Activated gamma-delta T cell (primary cell): Measurements from ENCODE around the gene ATP6V1G1.
"Not testable (repeated sequence)": the region's sequence is repeated elsewhere in the genome, so short reads cannot be mapped to it uniquely, and the experiment has no call there.

ENCODE experiments used
- DNase-seq: peaks from one replicate; lab custom pipeline; 2025; lab: John Stamatoyannopoulos, UW

ATP6V1G1 gene

GRCh38 chr9:114578134-114578533 lies 9.4 kb upstream of the ATP6V1G1 start:
- not testable (repeated sequence) for DNase-seq

DNA sequence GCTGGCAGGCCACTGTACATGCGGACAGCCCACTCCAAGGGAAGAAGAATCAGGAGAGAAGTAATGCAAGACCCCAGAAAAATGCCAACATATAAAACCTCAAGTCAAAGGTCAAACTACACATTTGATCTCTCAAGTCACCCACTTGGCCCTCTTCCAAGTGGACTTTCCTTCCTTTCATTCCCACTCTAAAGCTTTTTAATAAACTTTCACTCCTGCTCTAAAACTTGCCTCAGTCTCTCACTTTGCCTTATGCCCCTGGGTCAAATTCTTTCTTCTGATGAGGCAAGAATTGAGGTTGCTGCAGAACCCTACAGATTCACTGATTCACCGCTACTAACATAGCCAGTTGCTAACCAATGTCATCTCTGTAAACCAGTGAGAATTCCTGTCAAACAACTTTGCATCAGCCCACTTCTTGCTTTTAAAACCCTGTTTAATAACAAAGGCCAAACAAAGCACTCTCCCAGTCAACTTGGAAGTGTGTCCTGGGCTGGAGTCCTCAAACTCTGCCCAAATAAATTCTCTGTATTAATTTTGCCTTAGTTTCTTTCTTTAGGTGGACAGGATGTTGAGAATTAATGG lies 6.9 kb upstream of the ATP6V1G1 start:
- no peak for DNase-seq

- DNase-seq: no peak
Measured at GRCh38 chr9:114583371-114584155, 4.0 kb upstream of the ATP6V1G1 start.

- no peak for DNase-seq
Measured at GRCh38 chr9:114588210-114588609, 641 bp downstream of the ATP6V1G1 start.

DNA sequence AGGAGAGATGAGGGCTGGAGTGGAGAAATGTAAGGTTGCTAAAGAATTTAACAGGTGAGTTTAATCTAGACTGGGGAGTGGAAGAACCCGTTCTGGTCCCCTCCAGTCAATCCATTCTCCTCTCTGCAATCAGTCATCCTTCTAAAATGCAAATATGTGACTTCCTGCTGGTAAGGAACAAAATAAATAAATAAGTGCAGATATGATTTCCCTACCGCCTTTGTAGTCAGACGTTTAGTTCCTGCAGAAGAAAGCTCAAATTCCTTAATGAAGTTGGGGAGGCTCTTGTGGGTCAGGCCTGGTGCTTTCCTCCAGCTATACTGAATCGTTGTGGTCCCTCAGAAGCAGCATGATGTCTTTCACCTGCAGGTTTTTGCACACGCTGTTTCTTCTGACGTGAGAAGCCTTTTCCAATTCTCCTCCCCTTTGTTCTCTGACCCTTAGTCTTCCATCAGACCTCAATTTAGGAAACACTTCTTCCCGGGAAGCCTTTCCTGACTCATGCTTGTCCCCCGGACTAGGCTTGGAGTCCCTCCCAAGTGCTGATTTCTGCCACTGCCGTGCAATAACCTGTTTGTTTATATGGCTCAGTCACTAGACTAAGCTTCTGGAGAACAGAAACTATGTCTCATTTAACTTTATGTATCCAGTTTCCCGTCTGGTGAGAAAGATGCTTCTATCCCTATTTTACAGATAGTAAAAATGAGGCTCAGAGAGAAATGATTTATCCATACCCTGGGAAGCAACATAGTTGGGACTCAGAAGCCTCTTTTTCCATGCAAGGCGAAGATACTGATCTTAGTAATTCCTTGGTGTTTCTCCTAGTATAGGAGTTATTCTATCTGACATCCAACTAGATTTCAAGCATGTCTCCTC lies 1.3 kb downstream of the ATP6V1G1 start:
- no peak for DNase-seq

GRCh38 chr9:114590328-114590727 lies 2.8 kb downstream of the ATP6V1G1 start:
- DNase-seq: no peak

DNA sequence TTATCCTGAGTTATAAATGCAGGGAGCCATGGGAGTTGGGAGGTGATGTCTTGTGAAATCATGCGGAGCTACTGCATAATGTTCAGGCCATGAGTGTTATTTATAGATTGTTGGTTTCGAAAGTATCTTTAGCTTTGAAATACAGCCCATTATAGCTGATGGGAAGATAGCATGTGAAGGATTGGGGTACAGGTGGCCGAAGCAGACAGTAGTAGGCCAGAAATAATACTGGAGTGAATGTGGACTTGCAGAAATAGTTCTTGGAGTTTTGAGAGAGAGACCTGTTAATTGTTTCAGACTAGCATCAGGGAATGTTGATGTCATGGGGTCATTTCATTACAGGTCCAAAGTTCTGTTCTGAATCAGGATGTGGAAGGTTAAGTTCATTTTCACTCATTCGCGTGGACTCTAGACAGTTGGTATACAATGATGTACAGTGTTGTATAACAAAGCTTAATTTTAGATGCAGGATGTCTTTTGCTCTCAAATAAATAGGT lies 3.8 kb downstream of the ATP6V1G1 start:
- no peak for DNase-seq

DNA sequence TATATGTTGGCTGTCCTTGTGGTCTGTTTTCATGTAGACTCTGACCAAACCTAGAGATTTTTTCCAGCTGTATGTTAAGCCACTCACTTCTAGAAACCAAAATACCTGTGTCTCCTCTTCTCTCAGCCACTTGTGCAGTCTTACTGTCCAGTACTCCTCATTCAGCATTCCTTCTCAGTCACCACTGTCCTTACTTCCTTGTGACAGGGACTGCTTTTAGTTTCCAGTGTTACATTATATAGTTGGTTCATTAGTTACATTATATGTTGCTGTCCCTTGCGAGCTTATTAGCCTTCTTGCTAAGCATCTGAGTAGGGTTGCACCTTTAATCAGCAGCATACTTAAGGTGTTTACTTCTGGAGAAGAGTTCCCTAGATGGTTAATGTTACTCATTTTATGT lies 4.3 kb downstream of the ATP6V1G1 start:
- no peak for DNase-seq

DNA sequence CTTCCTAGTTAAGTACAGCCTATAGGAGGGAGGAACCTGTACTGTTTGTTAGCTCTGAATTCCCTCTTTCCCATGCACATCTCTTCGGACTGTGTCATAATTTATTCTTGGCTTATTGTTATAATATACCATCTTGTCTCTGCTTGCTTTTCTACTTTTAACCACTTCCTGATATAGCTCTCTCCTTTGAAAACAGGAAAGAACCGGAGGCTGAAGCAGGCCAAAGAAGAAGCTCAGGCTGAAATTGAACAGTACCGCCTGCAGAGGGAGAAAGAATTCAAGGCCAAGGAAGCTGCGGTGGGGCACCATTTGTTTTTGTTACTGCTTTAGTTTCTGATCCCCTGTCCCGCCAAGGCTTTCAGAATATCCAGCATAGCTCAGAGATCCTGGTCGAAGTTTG lies 4.8 kb downstream of the ATP6V1G1 start:
- no peak for DNase-seq

- DNase-seq: no peak
Measured at GRCh38 chr9:114594136-114594535, 6.6 kb downstream of the ATP6V1G1 start.

DNA sequence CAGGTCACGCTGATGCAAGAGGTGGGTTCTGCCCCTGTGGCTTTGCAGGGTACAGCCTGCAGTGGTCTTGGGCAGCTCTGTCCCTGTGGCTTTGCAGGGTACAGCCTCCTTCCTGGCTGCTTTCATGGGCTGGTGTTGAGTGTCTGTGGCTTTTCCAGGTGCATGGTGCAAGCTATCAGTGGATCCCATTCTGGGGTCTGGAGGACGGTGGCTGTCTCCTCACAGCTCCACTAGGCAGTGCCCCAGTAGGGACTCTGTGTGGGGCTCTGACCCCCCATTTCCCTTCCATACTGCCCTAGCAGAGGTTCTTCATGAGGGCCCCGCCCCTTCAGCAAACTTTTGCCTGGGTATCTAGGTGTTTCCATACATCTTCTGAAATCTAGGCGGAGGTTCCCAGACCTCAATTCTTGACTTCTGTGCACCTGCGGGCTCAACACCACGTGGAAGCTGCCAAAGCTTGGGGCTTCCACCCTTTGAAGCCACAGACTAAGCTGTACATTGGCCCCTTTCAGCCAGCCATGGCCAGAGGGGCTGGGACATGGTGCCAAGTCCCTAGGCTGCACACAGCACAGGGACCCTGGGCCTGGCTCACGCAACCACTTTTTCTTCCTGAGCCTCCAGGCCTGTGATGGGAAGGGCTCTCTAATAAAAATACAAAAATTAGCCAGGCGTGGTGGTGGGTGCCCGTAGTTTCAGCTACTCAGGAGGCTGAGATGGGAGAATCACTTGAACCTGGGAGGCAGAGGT lies 13.1 kb downstream of the ATP6V1G1 start:
- DNase-seq: not testable (repeated sequence)

DNA sequence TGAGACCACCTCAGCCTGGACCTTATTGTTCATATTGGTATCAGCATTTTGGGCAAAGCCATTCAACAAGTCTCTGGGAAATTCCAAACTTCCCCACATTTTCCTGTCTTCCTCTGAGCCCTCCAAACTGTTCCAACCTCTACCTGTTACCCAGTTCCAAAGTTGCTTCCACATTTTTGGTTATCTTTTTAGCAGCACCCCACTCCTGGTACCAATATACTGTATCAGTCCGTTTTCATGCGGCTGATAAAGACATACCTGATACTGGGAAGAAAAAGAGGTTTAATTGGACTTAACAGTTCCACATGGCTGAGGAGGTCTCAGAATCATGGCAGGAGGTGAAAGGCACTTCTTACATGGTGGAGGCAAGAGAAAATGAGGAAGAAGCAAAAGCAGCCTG lies 14.2 kb downstream of the ATP6V1G1 start:
- DNase-seq: not testable (repeated sequence)

- no peak for DNase-seq
Measured at GRCh38 chr9:114602620-114603019, 15.1 kb downstream of the ATP6V1G1 start.

DNA sequence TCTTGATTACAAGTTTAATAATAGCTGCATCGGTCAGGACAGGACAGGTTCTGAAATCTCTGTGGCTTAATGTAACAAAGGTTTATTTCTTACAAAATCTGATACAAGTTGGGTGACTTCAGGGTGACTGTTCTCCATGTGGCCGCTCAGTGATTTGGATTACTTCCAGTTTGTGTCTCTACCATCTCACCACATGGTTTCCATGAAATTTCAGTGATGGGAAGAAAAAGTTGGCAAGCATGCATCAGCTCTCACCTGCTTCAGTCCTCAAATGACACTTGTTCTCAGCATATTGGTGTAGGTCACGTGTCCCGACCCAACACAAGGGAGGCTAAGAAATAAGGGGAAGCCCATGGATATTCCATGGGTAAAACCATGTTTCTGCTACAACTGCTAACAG lies 15.7 kb downstream of the ATP6V1G1 start:
- DNase-seq: no peak

GRCh38 chr9:114604989-114605388 lies 17.4 kb downstream of the ATP6V1G1 start:
- no peak for DNase-seq

DNA sequence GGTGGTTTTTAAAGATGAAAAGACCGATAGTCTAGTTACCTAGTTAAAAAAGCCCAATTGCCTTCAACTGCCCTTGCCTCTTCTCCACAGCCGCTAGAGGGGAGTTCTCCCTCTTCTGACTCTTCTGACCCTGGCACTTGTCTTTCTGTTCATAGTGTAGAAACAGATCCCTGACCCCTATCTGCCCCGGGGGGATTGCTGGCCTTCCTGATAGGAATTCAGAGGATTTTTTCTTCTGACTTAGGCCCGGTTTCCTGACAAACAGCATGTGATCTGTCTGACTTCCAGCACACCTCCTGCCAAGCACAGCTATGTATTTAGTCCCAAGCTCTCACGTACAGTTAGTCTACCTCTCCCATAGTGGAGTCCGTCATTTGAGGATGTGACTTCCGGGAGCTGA lies 18.5 kb downstream of the ATP6V1G1 start:
- no peak for DNase-seq

DNA sequence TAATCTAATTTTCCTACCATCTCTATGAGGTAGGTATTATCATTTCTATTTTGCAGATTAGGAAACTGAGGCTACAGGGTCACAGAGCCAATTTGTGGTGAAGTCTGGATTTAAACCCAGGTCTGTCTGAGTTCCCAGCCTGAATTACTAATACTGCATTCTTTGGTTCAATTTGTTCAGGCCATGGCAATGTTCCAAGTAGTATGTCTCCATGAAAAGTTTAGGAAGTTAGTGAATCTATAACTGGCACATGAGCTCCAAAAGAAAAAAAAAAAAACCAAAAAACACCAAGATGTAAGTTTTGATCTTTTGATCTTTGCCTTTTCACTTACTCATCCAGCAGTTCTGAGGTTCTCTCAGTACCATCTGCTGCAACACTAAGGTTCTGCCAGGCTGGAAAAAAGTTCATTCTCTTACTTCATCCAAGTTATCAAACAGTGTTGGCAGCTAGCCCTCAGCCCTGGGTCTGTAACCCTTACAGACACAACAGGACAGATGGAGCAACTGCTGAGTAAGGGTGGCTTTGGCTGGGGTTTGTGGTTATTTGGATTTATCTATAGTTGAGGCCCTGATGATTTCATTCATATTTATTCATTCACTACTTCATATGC lies 19.1 kb downstream of the ATP6V1G1 start:
- no peak for DNase-seq

DNA sequence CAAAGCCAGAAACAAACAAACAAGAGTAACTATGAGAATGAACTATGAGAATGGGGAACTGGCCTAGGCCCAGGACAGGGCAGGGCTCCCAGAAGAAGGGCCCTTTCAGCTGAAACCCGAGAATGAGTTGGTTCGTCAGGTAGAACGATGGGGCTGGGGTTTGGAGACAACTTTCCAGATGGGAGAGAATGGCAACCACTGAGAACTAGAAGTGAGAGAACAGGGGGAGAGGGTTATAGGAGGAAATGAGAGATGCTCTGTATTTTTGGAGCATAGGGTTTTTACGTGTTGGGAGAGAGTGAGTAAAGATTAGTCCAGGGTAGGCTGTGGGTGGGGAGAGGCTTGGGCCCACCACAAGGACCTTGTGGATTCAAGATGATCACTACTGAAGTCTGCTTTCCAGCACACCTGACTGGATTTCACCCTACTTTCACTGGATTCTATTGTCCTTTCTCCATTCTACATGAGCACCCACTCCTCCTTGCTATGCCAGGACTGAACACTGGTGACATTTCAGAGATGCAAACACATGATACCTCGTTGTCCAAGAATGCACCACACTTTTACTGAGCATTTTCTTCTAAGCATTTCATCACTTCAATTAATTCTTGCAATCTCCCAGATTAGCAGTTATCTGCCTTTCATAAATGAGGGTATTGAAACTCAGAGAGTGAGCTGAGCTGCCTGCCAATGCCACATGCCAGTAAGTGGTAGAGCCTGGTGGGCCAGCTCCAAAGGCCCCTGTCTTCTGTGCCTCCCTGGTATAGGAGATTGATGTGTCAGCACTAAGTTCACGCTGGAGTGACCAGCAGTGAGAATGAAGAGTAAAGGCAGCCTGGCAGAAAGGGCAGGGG lies 20.3 kb downstream of the ATP6V1G1 start:
- no peak for DNase-seq

- DNase-seq: no peak
Measured at GRCh38 chr9:114608525-114608796, 20.9 kb downstream of the ATP6V1G1 start.

GRCh38 chr9:114611516-114612271 lies 24.1 kb downstream of the ATP6V1G1 start:
- no peak for DNase-seq
